ENCODE measurements around the gene DYNLT3.

The DYNLT3 gene

GRCh38 chrX:37834937-37835336, 12.4 kb downstream of the DYNLT3 start:
- no peak for DNase-seq

GRCh38 chrX:37830371-37830770, 17.0 kb downstream of the DYNLT3 start:
- no peak for DNase-seq

DNA sequence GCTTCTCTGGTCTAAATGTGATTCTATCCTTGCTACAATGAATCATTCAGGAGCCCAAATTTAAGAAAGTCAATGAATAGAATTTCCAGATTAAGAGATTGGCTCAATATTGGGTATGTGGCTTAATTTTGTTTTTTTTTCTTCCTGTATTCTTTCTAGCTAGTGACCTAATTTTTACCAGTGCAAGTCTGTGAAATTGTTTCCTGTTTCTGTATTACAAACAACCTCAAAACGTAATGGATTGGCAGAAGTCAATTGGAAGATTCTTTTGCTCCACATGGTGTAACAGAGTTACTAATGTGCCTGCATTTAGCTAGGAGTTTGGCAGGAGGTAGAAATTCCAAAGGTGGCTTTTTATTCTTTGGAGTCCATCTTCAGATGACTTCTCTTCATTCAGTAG, 17.6 kb downstream of the DYNLT3 start:
- no peak for DNase-seq

- DNase-seq, result no peak
Observed at GRCh38 chrX:37825215-37825842, 22.0 kb downstream of the DYNLT3 start.

DNA sequence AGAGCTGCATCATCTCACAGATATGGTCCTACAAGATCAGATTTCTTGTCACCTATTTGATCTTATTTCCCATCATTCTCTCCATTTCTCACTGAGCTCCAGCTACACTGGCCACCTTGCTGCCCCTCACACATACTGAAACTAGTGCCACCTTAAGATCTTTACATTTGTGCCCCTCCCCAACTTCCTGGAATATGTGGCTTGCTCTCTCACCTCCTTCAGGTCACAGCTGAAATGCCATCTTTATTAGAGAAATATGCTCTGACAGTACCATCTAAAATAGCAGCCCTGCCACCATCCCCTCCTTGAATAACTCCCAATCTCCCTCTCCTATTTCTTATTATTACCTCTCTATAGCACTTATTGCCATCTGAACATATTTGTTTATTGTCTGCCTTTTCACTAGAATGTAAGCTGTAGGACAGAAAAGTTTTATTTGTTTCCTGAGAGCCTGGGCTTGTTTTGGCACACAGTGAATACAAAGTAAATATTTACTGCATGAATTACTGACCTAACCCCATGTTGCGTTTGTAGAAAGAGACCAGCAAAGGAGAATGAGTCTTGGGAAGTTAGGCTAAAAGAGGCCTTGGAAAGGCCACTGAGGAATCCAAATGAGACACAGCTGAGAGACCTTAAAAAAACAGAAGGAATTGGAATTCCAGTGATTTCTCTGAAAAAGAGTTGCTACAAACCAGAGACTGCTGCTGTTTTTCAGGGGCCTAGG, 22.7 kb downstream of the DYNLT3 start:
- no peak for DNase-seq

DNA sequence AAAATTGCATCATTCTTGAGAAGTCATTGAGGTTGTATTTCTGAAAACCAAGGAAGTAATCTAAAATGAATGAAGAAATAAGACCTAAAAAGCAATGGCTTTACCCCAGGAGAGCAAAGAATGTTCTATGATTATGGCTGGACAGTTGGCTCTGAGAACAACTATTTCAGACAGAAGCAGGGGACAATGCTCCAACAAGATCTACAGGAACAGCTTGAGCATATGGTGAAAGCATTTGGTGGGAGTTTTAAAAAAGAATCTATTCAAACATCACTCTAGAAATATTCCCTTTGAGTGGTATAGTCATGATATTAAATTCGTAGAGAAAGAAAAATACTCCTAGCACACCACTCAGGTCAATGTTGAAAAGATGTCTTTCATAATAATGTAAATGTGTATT, 26.7 kb downstream of the DYNLT3 start:
- no peak for DNase-seq

- no peak for DNase-seq
Observed at GRCh38 chrX:37818031-37818430, 29.3 kb downstream of the DYNLT3 start.

GRCh38 chrX:37817579-37817978, 29.8 kb downstream of the DYNLT3 start:
- DNase-seq, result no peak

GRCh38 chrX:37817176-37817575, 30.2 kb downstream of the DYNLT3 start:
- DNase-seq, result no peak

DNA sequence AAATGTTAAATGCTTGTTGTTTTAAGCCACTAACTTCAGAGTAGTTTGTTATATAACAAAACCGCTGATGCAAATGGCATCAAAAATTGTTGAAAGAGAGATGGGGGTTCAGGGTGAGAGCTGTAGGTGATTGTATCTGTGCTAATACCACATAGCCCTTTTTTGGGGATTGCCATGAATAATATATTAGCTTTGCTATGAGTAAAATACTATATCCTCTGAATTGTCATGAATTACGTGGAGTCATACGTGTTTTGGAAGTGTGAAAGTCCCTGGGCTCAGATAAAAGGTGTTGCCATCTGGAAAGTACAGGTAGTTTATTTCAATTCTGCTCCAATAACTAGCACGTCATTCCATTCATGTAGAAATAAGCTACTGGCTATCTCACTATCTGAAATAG, 30.6 kb downstream of the DYNLT3 start:
- no peak for DNase-seq

GRCh38 chrX:37815366-37815765, 32.0 kb downstream of the DYNLT3 start:
- no peak for DNase-seq

GRCh38 chrX:37813570-37813969, 33.8 kb downstream of the DYNLT3 start:
- no peak for DNase-seq

DNA sequence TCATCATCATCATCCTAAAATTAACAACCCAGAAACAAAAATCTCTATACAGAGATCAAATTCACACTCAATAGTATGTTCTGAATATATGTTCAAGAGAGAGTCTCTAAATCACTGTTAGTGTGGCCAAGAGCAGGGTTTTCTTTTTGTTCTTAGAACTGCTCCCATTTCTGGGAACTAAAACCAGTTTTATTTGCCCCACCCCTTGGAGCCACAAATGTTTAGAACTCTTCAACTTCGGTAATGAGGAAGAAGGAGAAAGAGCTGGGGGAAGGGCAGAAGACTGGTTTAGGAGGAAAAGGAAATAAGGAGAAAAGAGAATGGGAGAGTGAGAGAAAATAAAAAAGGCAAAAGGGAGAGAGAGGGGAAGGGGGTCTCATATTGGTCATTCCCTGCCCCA, 35.3 kb downstream of the DYNLT3 start:
- DNase-seq, result no peak

DNA sequence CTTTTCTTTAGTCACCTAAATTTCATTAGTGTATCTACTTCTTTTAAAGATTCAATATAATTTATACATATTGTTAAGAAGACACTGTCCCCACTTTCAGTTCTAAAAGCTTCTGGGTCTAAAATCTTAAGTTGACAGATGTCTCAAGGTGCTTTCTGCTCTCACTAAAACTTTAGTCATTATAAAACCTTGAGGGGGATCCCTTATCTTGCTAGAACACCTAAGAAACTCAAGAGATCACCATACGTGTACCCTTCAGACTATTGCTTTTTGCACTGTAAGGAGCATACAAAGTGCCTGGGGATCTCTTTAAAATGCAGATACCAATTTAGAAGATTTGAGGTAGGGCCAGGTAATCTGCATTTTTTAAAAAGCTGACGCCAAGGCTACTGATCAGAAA, 37.4 kb downstream of the DYNLT3 start:
- no peak for DNase-seq

DNA sequence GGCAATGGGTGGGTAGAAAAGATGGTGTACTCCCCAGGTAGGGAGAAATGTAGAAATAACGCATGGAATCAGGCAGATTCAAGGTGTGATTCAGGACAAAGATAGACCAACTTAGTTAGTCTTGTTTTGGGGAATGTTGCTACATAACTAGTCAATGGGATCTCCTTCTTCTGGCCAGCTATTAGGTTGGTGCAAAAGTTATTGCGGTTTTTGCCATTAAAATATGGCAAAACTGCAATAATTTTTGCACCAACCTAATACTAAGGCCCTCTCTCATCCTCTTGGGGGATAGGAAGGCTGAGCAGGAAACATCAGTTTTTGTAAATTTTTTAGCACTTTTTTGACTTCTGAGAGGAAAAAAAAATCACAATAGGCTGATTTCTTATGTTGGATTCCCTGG, 44.3 kb downstream of the DYNLT3 start:
- no peak for DNase-seq

DNA sequence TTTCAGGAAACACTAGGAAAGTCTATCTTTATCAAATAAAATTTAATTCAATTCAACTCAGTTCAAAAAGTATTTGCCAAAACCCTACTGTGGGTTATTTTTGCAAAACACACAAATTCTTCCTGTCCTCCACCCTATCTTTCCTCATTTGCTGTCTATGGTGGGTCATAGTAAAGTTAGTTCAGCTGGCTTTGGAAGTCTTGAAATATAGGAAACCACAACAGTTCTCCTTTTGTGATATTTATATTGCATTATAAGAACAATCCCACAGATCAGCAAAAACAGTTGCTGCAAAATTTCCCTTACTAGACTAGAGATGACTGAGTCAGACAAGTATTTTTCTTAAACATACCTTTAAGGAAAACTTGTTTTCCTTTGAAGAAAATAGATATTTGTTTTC, 45.3 kb downstream of the DYNLT3 start:
- no peak for DNase-seq

- no peak for DNase-seq
Observed at GRCh38 chrX:37800717-37801116, 46.7 kb downstream of the DYNLT3 start.

DNA sequence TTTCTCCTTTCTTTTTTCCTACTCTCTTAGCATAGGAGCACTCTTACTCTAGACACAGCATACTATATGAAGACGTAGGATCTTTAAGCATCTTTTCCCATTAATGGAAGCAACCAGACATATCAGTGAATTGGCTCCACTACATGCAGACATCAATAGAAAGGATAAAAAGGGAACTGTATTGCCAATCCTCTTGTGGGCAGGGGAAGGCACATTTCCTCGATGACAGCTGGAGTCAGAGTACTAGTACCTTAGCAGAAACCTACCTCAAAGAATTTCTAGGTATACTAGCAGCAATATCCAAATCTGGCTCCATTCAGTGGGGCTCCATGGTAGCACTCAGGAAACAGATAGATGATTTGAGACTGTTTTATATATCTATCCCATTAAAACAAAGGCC, 47.4 kb downstream of the DYNLT3 start:
- no peak for DNase-seq

DNA sequence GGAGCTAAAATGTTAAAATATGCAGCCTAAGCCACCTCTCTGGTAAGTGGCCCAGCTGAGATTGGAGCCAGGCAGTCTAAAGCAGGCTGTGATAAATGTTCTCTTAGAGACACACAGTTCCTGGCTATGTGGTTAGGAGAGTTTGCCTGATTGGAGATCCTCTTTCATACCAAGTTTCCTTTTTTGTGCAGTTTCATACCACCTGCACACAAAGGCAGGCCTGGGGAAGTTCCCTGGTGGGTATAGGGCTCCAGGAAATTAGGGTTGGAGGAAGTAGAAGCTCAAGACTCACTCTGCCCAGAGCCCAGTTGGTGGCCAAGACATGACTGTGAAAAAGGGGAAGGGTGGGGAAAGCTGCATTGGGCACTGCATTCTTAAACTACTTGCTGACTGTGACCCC, 50.6 kb downstream of the DYNLT3 start:
- no peak for DNase-seq

DNA sequence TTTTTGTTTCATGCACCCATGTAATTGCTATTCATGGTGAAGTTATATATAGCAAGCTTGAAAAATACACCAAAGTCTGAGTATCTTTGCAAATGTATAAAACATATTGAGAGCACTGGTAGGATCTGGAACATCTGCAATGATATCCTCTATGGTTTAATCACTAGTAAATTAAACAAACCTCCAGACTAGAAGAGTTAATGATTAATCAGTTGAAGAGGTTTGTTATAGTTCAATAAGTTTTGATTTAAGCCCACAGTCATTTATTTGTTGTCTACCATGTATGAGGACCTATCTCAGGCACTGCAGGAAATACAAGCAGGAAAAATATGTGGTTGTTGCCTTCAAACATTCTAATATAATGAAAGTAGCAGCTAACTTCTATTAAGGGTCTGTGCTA, 51.1 kb downstream of the DYNLT3 start:
- DNase-seq, result no peak

Data from NCI-H446 treated with DMSO at 0.1 percent for 48 hours (cell line).